Neural cell (in vitro differentiated cells): ENCODE measurements around the gene NARS2. TPM values are rescaled to one million over a fixed set of nuclear protein-coding genes. Genes with fewer than 3 reads are reported as not detected.

Source experiments
- H2AFZ ChIP-seq: fragments of 200-600, 300-800 bp; sonication (generic), shearing (Covaris generic); 2 replicates; pipeline ENCODE4 v1.6.0; 2014; ENCODE audit warnings: low read depth, mild to moderate bottlenecking, antibody characterized with exemption, low read length, moderate library complexity
- H3F3A ChIP-seq: fragments of 200-600 bp; shearing (Covaris generic); 2 replicates; pipeline ENCODE4 v1.6.1; 2016; ENCODE audit warnings: mild to moderate bottlenecking, moderate library complexity, mixed read lengths, antibody characterized with exemption, low read length; ENCODE audit not compliant: insufficient read depth, poor library complexity, severe bottlenecking
- H3K27ac ChIP-seq: fragments of 200-600, 300-800 bp; sonication (generic), shearing (Covaris generic); 2 replicates; pipeline ENCODE4 v1.5.1; 2014; ENCODE audit warnings: mild to moderate bottlenecking, low read length, moderate library complexity
- H3K27me3 ChIP-seq: fragments of 300-800, 200-600 bp; sonication (generic), shearing (Covaris generic); 2 replicates; pipeline ENCODE4 v1.6.0; 2014; ENCODE audit warnings: mild to moderate bottlenecking, low read depth, low read length, moderate library complexity; ENCODE audit not compliant: insufficient read depth
- H3K36me3 ChIP-seq: fragments of 300-800, 200-600 bp; sonication (generic), shearing (Covaris generic); 2 replicates; pipeline ENCODE4 v1.5.1; 2014; ENCODE audit warnings: mild to moderate bottlenecking, antibody characterized with exemption, low read length, moderate library complexity; ENCODE audit not compliant: insufficient read depth
- H3K4me2 ChIP-seq: fragments of 300-800, 200-600 bp; sonication (generic), shearing (Covaris generic); 2 replicates; pipeline ENCODE4 v1.6.0; 2014; ENCODE audit warnings: mild to moderate bottlenecking, low read length
- H3K4me3 ChIP-seq: fragments of 300-800, 200-600 bp; sonication (generic), shearing (Covaris generic); 2 replicates; pipeline ENCODE4 v1.5.1; 2014; ENCODE audit warnings: mild to moderate bottlenecking, low read length, moderate library complexity
- H3K79me2 ChIP-seq: fragments of 200-600 bp; shearing (Covaris generic); replicated peaks from 2 replicates; pipeline ENCODE4 v1.6.0; 2014; ENCODE audit warnings: mild to moderate bottlenecking, low read length, moderate library complexity; ENCODE audit not compliant: insufficient read depth
- H3K9ac ChIP-seq: fragments of 300-800, 200-600 bp; sonication (generic), shearing (Covaris generic); 2 replicates; pipeline ENCODE4 v1.6.1; 2016; ENCODE audit warnings: mild to moderate bottlenecking, low read length, mixed read lengths
- H3K9me2 ChIP-seq: fragments of 200-600 bp; shearing (Covaris generic); 2 replicates; pipeline ENCODE4 v1.6.1; 2016; ENCODE audit warnings: mild to moderate bottlenecking, low read length, mixed read lengths; ENCODE audit not compliant: insufficient read depth
- H3K9me3 ChIP-seq: fragments of 200-600, 300-800 bp; sonication (generic), shearing (Covaris generic); 2 replicates; pipeline ENCODE4 v1.6.1; 2016; ENCODE audit warnings: mild to moderate bottlenecking, mixed run types, low read length, moderate library complexity, mixed read lengths
- H4K20me1 ChIP-seq: fragments of 200-600 bp; shearing (Covaris generic); 2 replicates; pipeline ENCODE4 v1.6.1; 2016; ENCODE audit warnings: mild to moderate bottlenecking, mixed run types; ENCODE audit not compliant: insufficient read depth
- EP300 ChIP-seq: fragments of 450-650 bp; conservative IDR thresholded peaks from 2 replicates; pipeline ENCODE4 v1.6.1; 2014; ENCODE audit warnings: antibody characterized with exemption, mild to moderate bottlenecking, moderate library complexity; ENCODE audit not compliant: poor library complexity, severe bottlenecking
- EZH2 ChIP-seq: fragments of 200-600, 300-800 bp; shearing (Covaris generic), sonication (generic); IDR thresholded peaks from 2 replicates; pipeline ENCODE4 v1.6.1; 2014; ENCODE audit warnings: antibody characterized with exemption, low read length, borderline replicate concordance, mild to moderate bottlenecking; ENCODE audit not compliant: insufficient read depth, poor library complexity, severe bottlenecking
- MXI1 ChIP-seq: fragments of 450-650 bp; conservative IDR thresholded peaks from 2 replicates; pipeline ENCODE4 v1.6.1; 2014; ENCODE audit warnings: antibody characterized with exemption, mild to moderate bottlenecking; ENCODE audit not compliant: poor library complexity, severe bottlenecking
- POLR2AphosphoS5 ChIP-seq: IDR thresholded peaks from 2 replicates; pipeline ENCODE4 v1.6.1; 2012
- RAD21 ChIP-seq: fragments of 450-650 bp; conservative IDR thresholded peaks from 2 replicates; pipeline ENCODE4 v1.6.1; 2014; ENCODE audit warnings: antibody characterized with exemption, mild to moderate bottlenecking, moderate library complexity
- REST ChIP-seq: IDR thresholded peaks from 2 replicates; pipeline ENCODE4 v1.6.1; 2012; ENCODE audit warnings: borderline replicate concordance
- SMC3 ChIP-seq: fragments of 450-650 bp; conservative IDR thresholded peaks from 2 replicates; pipeline ENCODE4 v1.6.1; 2014; ENCODE audit warnings: antibody characterized with exemption, mild to moderate bottlenecking, moderate library complexity; ENCODE audit not compliant: poor library complexity
- TAF1 ChIP-seq: IDR thresholded peaks from 2 replicates; pipeline ENCODE4 v1.6.1; 2012; ENCODE audit warnings: low read depth
- polyA minus RNA-seq: library from RNA; depleted of rRNA, polyadenylated mRNA; stranded (reverse); fragments of >200 nt; gene quantifications from 2 replicates; pipeline ENCODE4 v1.2.3, GENCODE V29; 2014
- polyA plus RNA-seq: library from polyadenylated mRNA; depleted of rRNA; stranded (reverse); fragments of >200 nt; gene quantifications from 2 replicates; pipeline ENCODE4 v1.2.3, GENCODE V29; 2014
- TF ChIP-seq, protein P1 (sequence below): fragments of 450-650 bp; IDR thresholded peaks from 2 replicates; pipeline ENCODE4 v1.5.1; 2014; ENCODE audit warnings: antibody characterized with exemption, mild to moderate bottlenecking, moderate library complexity; ENCODE audit not compliant: poor library complexity, severe bottlenecking

The NARS2 gene
- polyA plus RNA-seq (39.6 and 47.8 TPM in 2 replicates), polyA minus RNA-seq (36.5 and 36.9 TPM in 2 replicates)

GRCh38 chr11:78574386-78575381 lies at the start of gene NARS2:
Gene NARS2 (minus strand): TSS chr11:78574864. CDS start chr11:78574488, 376 bp downstream.
- Histone ChIP-seq H3F3A (peaks cover 11% of the 10 kb centered on the region), H2AFZ (peak within 1 kb of the TSS; percentile 82), H3K4me2 (peak within 1 kb of the TSS; percentile 67), H3K4me3 (peak within 1 kb of the TSS; percentile 81), H3K9ac (peak within 1 kb of the TSS; percentile 76), H3K79me2 (peaks cover 19% of the 10 kb centered on the region), H3K9me3 (no peaks in the 10 kb centered on the region), H3K27me3 (no peaks in the 10 kb centered on the region), H3K36me3 (no peaks in the 10 kb centered on the region), H3K27ac (peak within 1 kb of the TSS; percentile 77), H3K9me2 (no peaks in the 10 kb centered on the region), H4K20me1 (no peaks in the 10 kb centered on the region)
- TF ChIP-seq REST = peak; percentile 57
- TF ChIP-seq POLR2AphosphoS5 = peak; percentile 87
- peak; percentile 83 for TF ChIP-seq EP300
- no peak for TF ChIP-seq EZH2
- TF ChIP-seq SMC3 = peak; percentile 9
- TF ChIP-seq TAF1 = peak; percentile 33
- TF ChIP-seq, protein P1, sequence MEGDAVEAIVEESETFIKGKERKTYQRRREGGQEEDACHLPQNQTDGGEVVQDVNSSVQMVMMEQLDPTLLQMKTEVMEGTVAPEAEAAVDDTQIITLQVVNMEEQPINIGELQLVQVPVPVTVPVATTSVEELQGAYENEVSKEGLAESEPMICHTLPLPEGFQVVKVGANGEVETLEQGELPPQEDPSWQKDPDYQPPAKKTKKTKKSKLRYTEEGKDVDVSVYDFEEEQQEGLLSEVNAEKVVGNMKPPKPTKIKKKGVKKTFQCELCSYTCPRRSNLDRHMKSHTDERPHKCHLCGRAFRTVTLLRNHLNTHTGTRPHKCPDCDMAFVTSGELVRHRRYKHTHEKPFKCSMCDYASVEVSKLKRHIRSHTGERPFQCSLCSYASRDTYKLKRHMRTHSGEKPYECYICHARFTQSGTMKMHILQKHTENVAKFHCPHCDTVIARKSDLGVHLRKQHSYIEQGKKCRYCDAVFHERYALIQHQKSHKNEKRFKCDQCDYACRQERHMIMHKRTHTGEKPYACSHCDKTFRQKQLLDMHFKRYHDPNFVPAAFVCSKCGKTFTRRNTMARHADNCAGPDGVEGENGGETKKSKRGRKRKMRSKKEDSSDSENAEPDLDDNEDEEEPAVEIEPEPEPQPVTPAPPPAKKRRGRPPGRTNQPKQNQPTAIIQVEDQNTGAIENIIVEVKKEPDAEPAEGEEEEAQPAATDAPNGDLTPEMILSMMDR = no peak
- TF ChIP-seq RAD21 = peak; percentile 41
- peak; percentile 99 for TF ChIP-seq MXI1

DNA sequence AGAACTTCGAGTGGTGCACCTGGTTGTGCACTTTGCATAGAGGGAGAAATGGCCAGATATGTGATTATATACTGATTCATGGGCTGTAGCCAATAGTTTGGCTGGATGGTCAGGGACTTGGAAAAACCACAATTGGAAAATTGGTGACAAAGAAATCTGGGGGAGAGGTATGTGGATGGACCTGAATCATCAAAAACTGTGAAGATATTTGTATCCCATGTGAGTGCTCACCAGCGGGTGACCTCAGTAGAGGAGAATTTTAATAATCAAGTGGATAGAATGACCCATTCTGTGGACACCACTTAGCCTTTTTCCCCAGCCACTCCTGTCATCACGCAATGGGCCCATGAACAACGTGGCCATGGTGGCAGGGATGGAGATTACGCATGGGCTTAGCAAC lies 48.0 kb upstream of the NARS2 start:
- no peak overlapping the region for H3K27ac ChIP-seq
- H3K9ac ChIP-seq = no peak overlapping the region
- no peaks in the 10 kb centered on the region for H3K79me2 ChIP-seq
- H4K20me1 ChIP-seq = no peaks in the 10 kb centered on the region
- TF ChIP-seq TAF1 (no peak), EZH2 (no peak), SMC3 (no peak), EP300 (no peak), REST (no peak), POLR2AphosphoS5 (no peak), MXI1 (no peak), RAD21 (no peak)
- TF ChIP-seq, protein P1 = no peak
- no peaks in the 10 kb centered on the region for H3K27me3 ChIP-seq
- no peaks in the 10 kb centered on the region for H3F3A ChIP-seq
- H2AFZ ChIP-seq = no peak overlapping the region
- H3K4me2 ChIP-seq = no peak overlapping the region
- H3K36me3 ChIP-seq = no peaks in the 10 kb centered on the region
- H3K9me3 ChIP-seq = peaks cover 5% of the 10 kb centered on the region
- H3K9me2 ChIP-seq = no peaks in the 10 kb centered on the region
- H3K4me3 ChIP-seq = no peak overlapping the region
